HG03442 (cell line): Measurements from ENCODE around the gene ZNF547.
"Not testable (repeated sequence)": the region's sequence is repeated elsewhere in the genome, so short reads cannot be mapped to it uniquely, and the experiment has no call there.

Source experiments
- ATAC-seq: cut with Tn5 transposase; IDR thresholded peaks from one replicate; pipeline ENCODE4 v1.9.1; 2021; ENCODE audit warnings: mild to moderate bottlenecking, moderate library complexity; ENCODE audit not compliant: unreplicated experiment

Gene ZNF547

GRCh38 chr19:57374179-57374578, 10.8 kb downstream of the ZNF547 start:
- no peak for ATAC-seq

- ATAC-seq = not testable (repeated sequence)
Measured at GRCh38 chr19:57374647-57375046, 11.3 kb downstream of the ZNF547 start.

- no peak for ATAC-seq
Measured at GRCh38 chr19:57376151-57376550, 12.8 kb downstream of the ZNF547 start.

GRCh38 chr19:57377498-57378146, 14.3 kb downstream of the ZNF547 start:
- no peak for ATAC-seq

- ATAC-seq = no peak
Measured at GRCh38 chr19:57380923-57381322, 17.6 kb downstream of the ZNF547 start.

- no peak for ATAC-seq
Measured at GRCh38 chr19:57382806-57383488, 19.6 kb downstream of the ZNF547 start.

- ATAC-seq = peak; percentile 7
Measured at GRCh38 chr19:57389194-57389729, 25.9 kb downstream of the ZNF547 start.

GRCh38 chr19:57389730-57390598, 26.6 kb downstream of the ZNF547 start, which contains the start of gene ZNF548:
Gene ZNF548 (plus strand): TSS chr19:57389854. CDS start chr19:57390100, 246 bp downstream.
- peak; percentile 93 for ATAC-seq

- ATAC-seq = no peak
Measured at GRCh38 chr19:57395710-57396109, 32.4 kb downstream of the ZNF547 start.

GRCh38 chr19:57398868-57399267, 35.5 kb downstream of the ZNF547 start:
- ATAC-seq = no peak

GRCh38 chr19:57403737-57404563, 40.6 kb downstream of the ZNF547 start:
- ATAC-seq = no peak

- ATAC-seq = no peak
Measured at GRCh38 chr19:57406516-57407123, 43.3 kb downstream of the ZNF547 start.

GRCh38 chr19:57410877-57411671, 47.7 kb downstream of the ZNF547 start, which contains the start of gene ZNF17:
Gene ZNF17 (plus strand): TSS chr19:57411161. CDS start chr19:57413616, 2,455 bp downstream.
- ATAC-seq = peak; percentile 99

GRCh38 chr19:57419439-57419838, 56.1 kb downstream of the ZNF547 start:
- ATAC-seq = no peak

- no peak for ATAC-seq
Measured at GRCh38 chr19:57421037-57421436, 57.7 kb downstream of the ZNF547 start.
